SU-DHL-6 (cell line): ENCODE measurements around the gene NXPH1.

Source experiments
- EZH2phosphoT487 ChIP-seq: fragments of 200-600 bp; sonication (generic), shearing (Covaris generic); conservative IDR thresholded peaks from 2 replicates; pipeline ENCODE4 v1.6.1; 2018; ENCODE audit warnings: mild to moderate bottlenecking, antibody characterized with exemption, low read length, moderate library complexity, mixed read lengths
- TF ChIP-seq, protein P1 (sequence below): fragments of 200-600 bp; sonication (generic); IDR thresholded peaks from one replicate; pipeline ENCODE4 v1.5.1; 2017; ENCODE audit warnings: antibody characterized with exemption, mild to moderate bottlenecking, low read length, moderate library complexity; ENCODE audit not compliant: insufficient read depth, poor library complexity, severe bottlenecking

DNA sequence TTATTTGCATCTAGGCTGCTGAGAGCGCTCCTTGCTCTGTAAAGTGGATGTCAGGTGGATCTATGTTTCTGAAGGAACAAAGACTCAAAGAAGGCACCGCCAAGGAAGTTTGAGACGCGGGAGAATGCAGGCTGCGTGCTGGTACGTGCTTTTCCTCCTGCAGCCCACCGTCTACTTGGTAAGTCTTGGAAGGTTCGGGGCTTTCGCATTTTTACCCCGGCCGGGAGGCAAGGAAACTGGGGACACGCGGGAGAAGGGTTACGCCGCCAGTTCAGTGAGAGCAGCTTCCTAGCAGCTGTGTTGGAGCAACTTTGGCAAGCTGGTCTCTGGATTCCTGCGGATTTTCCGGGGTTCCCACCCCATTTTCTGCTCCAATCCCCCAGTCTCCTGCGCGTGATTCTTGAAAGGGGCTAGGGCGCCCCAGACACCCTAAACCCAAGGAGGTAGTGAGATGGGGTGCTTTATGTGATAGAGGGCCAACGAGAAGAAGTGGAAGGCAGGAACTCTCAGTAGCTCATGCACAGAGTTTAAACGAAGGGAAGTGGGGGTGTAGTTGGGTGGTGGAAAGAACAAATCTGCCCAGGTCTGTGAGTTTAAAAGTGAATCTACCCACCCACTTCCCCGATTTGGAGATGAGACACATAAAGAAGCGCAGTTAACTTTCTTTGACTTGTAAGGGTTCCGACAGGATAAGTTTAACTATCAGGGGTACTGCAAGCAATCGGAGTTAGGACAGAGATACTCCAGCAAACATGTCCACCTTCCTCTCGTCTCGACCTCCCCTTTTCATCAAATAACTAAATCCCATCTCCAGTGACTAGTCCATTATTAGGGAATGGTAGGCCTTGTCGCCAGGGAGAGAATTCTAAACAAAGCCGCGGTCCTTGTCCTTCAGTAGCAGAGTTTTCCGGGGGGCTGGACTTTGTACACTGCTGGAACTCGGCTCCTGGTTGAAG, 2.5 kb downstream of the NXPH1 start:
- TF ChIP-seq, protein P1, sequence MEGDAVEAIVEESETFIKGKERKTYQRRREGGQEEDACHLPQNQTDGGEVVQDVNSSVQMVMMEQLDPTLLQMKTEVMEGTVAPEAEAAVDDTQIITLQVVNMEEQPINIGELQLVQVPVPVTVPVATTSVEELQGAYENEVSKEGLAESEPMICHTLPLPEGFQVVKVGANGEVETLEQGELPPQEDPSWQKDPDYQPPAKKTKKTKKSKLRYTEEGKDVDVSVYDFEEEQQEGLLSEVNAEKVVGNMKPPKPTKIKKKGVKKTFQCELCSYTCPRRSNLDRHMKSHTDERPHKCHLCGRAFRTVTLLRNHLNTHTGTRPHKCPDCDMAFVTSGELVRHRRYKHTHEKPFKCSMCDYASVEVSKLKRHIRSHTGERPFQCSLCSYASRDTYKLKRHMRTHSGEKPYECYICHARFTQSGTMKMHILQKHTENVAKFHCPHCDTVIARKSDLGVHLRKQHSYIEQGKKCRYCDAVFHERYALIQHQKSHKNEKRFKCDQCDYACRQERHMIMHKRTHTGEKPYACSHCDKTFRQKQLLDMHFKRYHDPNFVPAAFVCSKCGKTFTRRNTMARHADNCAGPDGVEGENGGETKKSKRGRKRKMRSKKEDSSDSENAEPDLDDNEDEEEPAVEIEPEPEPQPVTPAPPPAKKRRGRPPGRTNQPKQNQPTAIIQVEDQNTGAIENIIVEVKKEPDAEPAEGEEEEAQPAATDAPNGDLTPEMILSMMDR, result no peak
- TF ChIP-seq EZH2phosphoT487, result no peak
